Neural cell (in vitro differentiated cells): ENCODE data around the gene PALD1. TPM values are rescaled to one million over a fixed set of nuclear protein-coding genes. Genes with fewer than 3 reads are reported as not detected.

Experiments
- H2AFZ ChIP-seq: fragments of 200-600, 300-800 bp; sonication (generic), shearing (Covaris generic); 2 replicates; pipeline ENCODE4 v1.6.0; 2014; ENCODE audit warnings: low read depth, mild to moderate bottlenecking, antibody characterized with exemption, low read length, moderate library complexity
- H3F3A ChIP-seq: fragments of 200-600 bp; shearing (Covaris generic); 2 replicates; pipeline ENCODE4 v1.6.1; 2016; ENCODE audit warnings: mild to moderate bottlenecking, moderate library complexity, mixed read lengths, antibody characterized with exemption, low read length; ENCODE audit not compliant: insufficient read depth, poor library complexity, severe bottlenecking
- H3K27ac ChIP-seq: fragments of 200-600, 300-800 bp; sonication (generic), shearing (Covaris generic); 2 replicates; pipeline ENCODE4 v1.5.1; 2014; ENCODE audit warnings: mild to moderate bottlenecking, low read length, moderate library complexity
- H3K27me3 ChIP-seq: fragments of 300-800, 200-600 bp; sonication (generic), shearing (Covaris generic); 2 replicates; pipeline ENCODE4 v1.6.0; 2014; ENCODE audit warnings: mild to moderate bottlenecking, low read depth, low read length, moderate library complexity; ENCODE audit not compliant: insufficient read depth
- H3K36me3 ChIP-seq: fragments of 300-800, 200-600 bp; sonication (generic), shearing (Covaris generic); 2 replicates; pipeline ENCODE4 v1.5.1; 2014; ENCODE audit warnings: mild to moderate bottlenecking, antibody characterized with exemption, low read length, moderate library complexity; ENCODE audit not compliant: insufficient read depth
- H3K4me2 ChIP-seq: fragments of 300-800, 200-600 bp; sonication (generic), shearing (Covaris generic); 2 replicates; pipeline ENCODE4 v1.6.0; 2014; ENCODE audit warnings: mild to moderate bottlenecking, low read length
- H3K4me3 ChIP-seq: fragments of 300-800, 200-600 bp; sonication (generic), shearing (Covaris generic); 2 replicates; pipeline ENCODE4 v1.5.1; 2014; ENCODE audit warnings: mild to moderate bottlenecking, low read length, moderate library complexity
- H3K79me2 ChIP-seq: fragments of 200-600 bp; shearing (Covaris generic); replicated peaks from 2 replicates; pipeline ENCODE4 v1.6.0; 2014; ENCODE audit warnings: mild to moderate bottlenecking, low read length, moderate library complexity; ENCODE audit not compliant: insufficient read depth
- H3K9ac ChIP-seq: fragments of 300-800, 200-600 bp; sonication (generic), shearing (Covaris generic); 2 replicates; pipeline ENCODE4 v1.6.1; 2016; ENCODE audit warnings: mild to moderate bottlenecking, low read length, mixed read lengths
- H3K9me2 ChIP-seq: fragments of 200-600 bp; shearing (Covaris generic); 2 replicates; pipeline ENCODE4 v1.6.1; 2016; ENCODE audit warnings: mild to moderate bottlenecking, low read length, mixed read lengths; ENCODE audit not compliant: insufficient read depth
- H3K9me3 ChIP-seq: fragments of 200-600, 300-800 bp; sonication (generic), shearing (Covaris generic); 2 replicates; pipeline ENCODE4 v1.6.1; 2016; ENCODE audit warnings: mild to moderate bottlenecking, mixed run types, low read length, moderate library complexity, mixed read lengths
- H4K20me1 ChIP-seq: fragments of 200-600 bp; shearing (Covaris generic); 2 replicates; pipeline ENCODE4 v1.6.1; 2016; ENCODE audit warnings: mild to moderate bottlenecking, mixed run types; ENCODE audit not compliant: insufficient read depth
- CTCF ChIP-seq: fragments of 450-650 bp; IDR thresholded peaks from 2 replicates; pipeline ENCODE4 v1.5.1; 2014; ENCODE audit warnings: antibody characterized with exemption, mild to moderate bottlenecking, moderate library complexity; ENCODE audit not compliant: poor library complexity, severe bottlenecking
- EP300 ChIP-seq: fragments of 450-650 bp; conservative IDR thresholded peaks from 2 replicates; pipeline ENCODE4 v1.6.1; 2014; ENCODE audit warnings: antibody characterized with exemption, mild to moderate bottlenecking, moderate library complexity; ENCODE audit not compliant: poor library complexity, severe bottlenecking
- EZH2 ChIP-seq: fragments of 200-600, 300-800 bp; shearing (Covaris generic), sonication (generic); IDR thresholded peaks from 2 replicates; pipeline ENCODE4 v1.6.1; 2014; ENCODE audit warnings: antibody characterized with exemption, low read length, borderline replicate concordance, mild to moderate bottlenecking; ENCODE audit not compliant: insufficient read depth, poor library complexity, severe bottlenecking
- MXI1 ChIP-seq: fragments of 450-650 bp; conservative IDR thresholded peaks from 2 replicates; pipeline ENCODE4 v1.6.1; 2014; ENCODE audit warnings: antibody characterized with exemption, mild to moderate bottlenecking; ENCODE audit not compliant: poor library complexity, severe bottlenecking
- POLR2AphosphoS5 ChIP-seq: IDR thresholded peaks from 2 replicates; pipeline ENCODE4 v1.6.1; 2012
- RAD21 ChIP-seq: fragments of 450-650 bp; conservative IDR thresholded peaks from 2 replicates; pipeline ENCODE4 v1.6.1; 2014; ENCODE audit warnings: antibody characterized with exemption, mild to moderate bottlenecking, moderate library complexity
- REST ChIP-seq: IDR thresholded peaks from 2 replicates; pipeline ENCODE4 v1.6.1; 2012; ENCODE audit warnings: borderline replicate concordance
- SMC3 ChIP-seq: fragments of 450-650 bp; conservative IDR thresholded peaks from 2 replicates; pipeline ENCODE4 v1.6.1; 2014; ENCODE audit warnings: antibody characterized with exemption, mild to moderate bottlenecking, moderate library complexity; ENCODE audit not compliant: poor library complexity
- TAF1 ChIP-seq: IDR thresholded peaks from 2 replicates; pipeline ENCODE4 v1.6.1; 2012; ENCODE audit warnings: low read depth
- polyA plus RNA-seq: library from polyadenylated mRNA; depleted of rRNA; stranded (reverse); fragments of >200 nt; gene quantifications from 2 replicates; pipeline ENCODE4 v1.2.3, GENCODE V29; 2014

The PALD1 gene
- polyA plus RNA-seq, 1 donor from 2014 or later: 1.1 TPM

DNA sequence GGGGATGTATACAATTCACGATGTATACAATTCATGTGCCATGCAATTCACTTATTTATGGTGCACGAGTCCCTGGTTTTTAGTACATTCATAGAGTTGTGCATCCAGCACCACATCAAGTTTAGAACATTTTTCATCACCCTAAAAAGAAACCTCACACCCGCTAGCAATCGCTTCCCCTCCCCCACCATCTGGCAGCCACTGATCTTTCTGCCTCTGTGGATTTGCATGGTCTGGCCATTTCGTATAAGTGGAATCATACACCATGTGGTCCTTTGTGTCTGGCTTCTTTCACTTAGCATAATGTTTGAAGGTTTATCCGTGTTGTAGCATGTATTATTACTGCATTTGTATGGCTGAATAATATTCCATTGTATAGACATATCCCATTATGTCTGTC, 71.9 kb downstream of the PALD1 start:
- Histone ChIP-seq H3K4me2 (no peak overlapping the region), H3K4me3 (no peak overlapping the region)

GRCh38 chr10:70551466-70551865, 72.9 kb downstream of the PALD1 start:
- no peak overlapping the region for H2AFZ ChIP-seq
- no peak overlapping the region for H3K27ac ChIP-seq
- no peaks in the 10 kb centered on the region for H3F3A ChIP-seq
- H3K9ac ChIP-seq: no peak overlapping the region
- H3K9me3 ChIP-seq: no peaks in the 10 kb centered on the region
- H3K9me2 ChIP-seq: no peaks in the 10 kb centered on the region
- H3K27me3 ChIP-seq: no peaks in the 10 kb centered on the region
- no peak overlapping the region for H3K4me2 ChIP-seq
- no peak overlapping the region for H3K4me3 ChIP-seq
- H4K20me1 ChIP-seq: no peaks in the 10 kb centered on the region
- no peaks in the 10 kb centered on the region for H3K79me2 ChIP-seq
- no peaks in the 10 kb centered on the region for H3K36me3 ChIP-seq
- TF ChIP-seq RAD21 (no peak), TAF1 (no peak), CTCF (no peak), SMC3 (no peak), EP300 (no peak), REST (no peak)

More for the DNA sequence above, 71.9 kb downstream of the PALD1 start:
- Histone ChIP-seq H3K27me3 (no peaks in the 10 kb centered on the region), H3K9ac (no peak overlapping the region), H3F3A (no peaks in the 10 kb centered on the region), H3K79me2 (no peaks in the 10 kb centered on the region), H2AFZ (no peak overlapping the region), H4K20me1 (no peaks in the 10 kb centered on the region), H3K27ac (no peak overlapping the region), H3K9me2 (no peaks in the 10 kb centered on the region), H3K9me3 (no peaks in the 10 kb centered on the region), H3K36me3 (no peaks in the 10 kb centered on the region)
- TF ChIP-seq REST (no peak), CTCF (no peak), SMC3 (no peak), RAD21 (no peak), EP300 (no peak), MXI1 (no peak), POLR2AphosphoS5 (no peak), EZH2 (no peak), TAF1 (no peak)
